Measurements from ENCODE around the gene RERE.

The RERE gene

GRCh38 chr1:8817412-8818324 is at the start of gene RERE:
TSS of gene RERE (minus strand) at chr1:8817640.
- Histone ChIP-seq H3K36me3 (no peaks in the 10 kb centered on the region), H3K4me3 (peak within 1 kb of the TSS; percentile 82), H3K27ac (peak within 1 kb of the TSS; percentile 96), H3K4me2 (peak within 1 kb of the TSS; percentile 92), H3K9me3 (no peaks in the 10 kb centered on the region), H3K4me1 (peaks cover 48% of the 10 kb centered on the region), H4K20me1 (peaks cover 30% of the 10 kb centered on the region), H3K9ac (peak within 1 kb of the TSS; percentile 93), H3K27me3 (no peaks in the 10 kb centered on the region)
- no peak for TF ChIP-seq Cebpa-rat (IDR thresholded peaks at IDR 0.05)

- H4K20me1 ChIP-seq, result peaks cover 100% of the 10 kb centered on the region
- peak overlapping the region; percentile 29 for H3K4me2 ChIP-seq
- peaks cover 99% of the 10 kb centered on the region for H3K4me1 ChIP-seq
- no peak overlapping the region for H3K27ac ChIP-seq
- peaks cover 100% of the 10 kb centered on the region for H3K36me3 ChIP-seq
- no peaks in the 10 kb centered on the region for H3K27me3 ChIP-seq
- no peak overlapping the region for H3K9ac ChIP-seq
- TF ChIP-seq Cebpa-rat (IDR thresholded peaks at IDR 0.05), result no peak
- H3K9me3 ChIP-seq, result no peaks in the 10 kb centered on the region
- H3K4me3 ChIP-seq, result no peak overlapping the region
Measured at GRCh38 chr1:8866792-8867415, 49.5 kb upstream of the RERE start.

GRCh38 chr1:8866173-8866791 is 48.8 kb upstream of the RERE start:
- Histone ChIP-seq H3K27me3 (no peaks in the 10 kb centered on the region), H3K4me2 (peak overlapping the region; percentile 29), H3K36me3 (peaks cover 100% of the 10 kb centered on the region), H3K4me3 (no peak overlapping the region), H3K9me3 (no peaks in the 10 kb centered on the region), H4K20me1 (peaks cover 100% of the 10 kb centered on the region), H3K4me1 (peaks cover 99% of the 10 kb centered on the region), H3K9ac (no peak overlapping the region), H3K27ac (no peak overlapping the region)
- TF ChIP-seq Cebpa-rat (IDR thresholded peaks at IDR 0.05), result no peak

DNA sequence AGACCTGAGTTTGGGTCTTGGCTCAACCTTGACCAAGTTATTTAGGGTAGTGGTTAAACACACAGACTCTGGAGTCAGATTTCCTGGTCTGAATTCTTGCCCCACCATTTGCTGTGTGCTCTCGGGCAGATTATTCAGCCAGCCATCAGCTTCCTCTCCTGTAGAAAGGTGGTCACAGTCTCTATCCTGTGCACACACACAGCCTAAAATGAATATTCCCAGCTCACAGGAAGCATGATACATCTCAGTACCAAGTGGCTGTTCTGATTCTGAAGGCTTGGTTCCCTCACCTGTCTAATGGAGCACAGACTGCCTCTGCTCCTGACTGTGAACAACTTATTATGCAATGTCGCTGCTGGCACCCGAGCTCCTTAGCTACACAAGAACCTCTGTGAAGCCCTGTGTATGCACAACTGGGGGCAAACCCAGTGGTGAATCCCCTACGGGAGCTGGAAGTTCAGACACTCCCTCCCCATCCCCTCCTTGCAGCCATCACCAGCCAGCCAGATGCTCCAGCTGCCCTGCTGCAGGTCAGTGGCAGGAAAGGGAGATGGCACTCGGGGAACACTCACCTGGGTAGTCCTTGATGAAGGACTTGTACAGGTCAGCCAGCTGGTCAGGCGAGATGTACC is 47.4 kb upstream of the RERE start:
- TF ChIP-seq Cebpa-rat (IDR thresholded peaks at IDR 0.05), result no peak
- Histone ChIP-seq H3K36me3 (peaks cover 100% of the 10 kb centered on the region), H3K4me2 (peak overlapping the region; percentile 19), H3K9me3 (no peaks in the 10 kb centered on the region), H3K27me3 (no peaks in the 10 kb centered on the region), H4K20me1 (peaks cover 100% of the 10 kb centered on the region), H3K4me1 (peaks cover 99% of the 10 kb centered on the region), H3K27ac (no peak overlapping the region), H3K4me3 (no peak overlapping the region), H3K9ac (no peak overlapping the region)

DNA sequence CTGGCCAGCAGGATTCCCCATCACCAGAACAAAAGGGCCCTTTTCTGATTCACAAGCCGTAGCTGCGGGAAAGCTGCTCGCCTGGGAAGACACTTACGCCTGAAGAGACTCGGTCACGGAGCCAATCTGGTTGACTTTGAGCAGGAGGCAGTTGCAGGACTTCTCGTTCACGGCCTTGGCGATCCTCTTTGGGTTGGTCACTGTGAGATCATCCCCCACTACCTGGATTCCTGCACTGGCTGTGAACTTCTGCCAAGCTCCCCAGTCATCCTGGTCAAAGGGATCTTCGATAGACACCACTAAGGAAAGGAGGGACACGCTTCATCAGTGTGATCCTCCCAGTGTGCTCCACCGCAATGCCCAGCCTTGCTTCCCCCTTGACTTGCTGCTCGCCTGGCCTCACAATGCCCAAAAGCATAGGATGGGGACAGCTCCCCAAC is 46.4 kb upstream of the RERE start:
- Histone ChIP-seq H3K4me1 (peaks cover 99% of the 10 kb centered on the region), H3K4me2 (peak overlapping the region; percentile 87; the same call in 1 of the 2 replicates), H3K4me3 (no peak overlapping the region), H3K9me3 (no peaks in the 10 kb centered on the region), H3K9ac (0 out of 2 replicates have a peak overlapping the region, but pooled peaks have one; percentile 22), H3K27me3 (no peaks in the 10 kb centered on the region), H4K20me1 (peaks cover 100% of the 10 kb centered on the region), H3K27ac (no peak overlapping the region), H3K36me3 (peaks cover 100% of the 10 kb centered on the region)
- no peak for TF ChIP-seq Cebpa-rat (IDR thresholded peaks at IDR 0.05)

DNA sequence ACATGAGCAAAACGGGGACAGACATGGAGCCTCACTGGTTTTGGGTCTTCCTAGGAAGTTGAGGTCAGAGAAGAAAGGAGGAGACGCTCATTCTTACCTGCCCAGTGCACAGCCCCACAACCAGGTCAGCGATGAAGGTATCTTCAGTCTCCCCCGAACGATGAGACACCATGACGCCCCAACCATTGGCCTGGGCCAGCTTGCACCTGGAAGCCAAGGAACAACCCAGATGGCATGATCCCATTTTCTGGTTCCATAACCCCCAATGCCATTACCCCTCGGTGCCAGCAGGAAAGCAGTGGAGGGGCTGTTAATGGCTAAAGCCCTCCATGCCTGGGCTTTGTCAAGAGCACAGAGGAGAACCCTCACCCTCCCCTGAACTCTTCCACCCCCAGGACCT is 45.7 kb upstream of the RERE start:
- H3K4me1 ChIP-seq, result peaks cover 99% of the 10 kb centered on the region
- no peak overlapping the region for H3K4me3 ChIP-seq
- peaks cover 100% of the 10 kb centered on the region for H4K20me1 ChIP-seq
- TF ChIP-seq Cebpa-rat (IDR thresholded peaks at IDR 0.05), result no peak
- no peak overlapping the region for H3K27ac ChIP-seq
- H3K27me3 ChIP-seq, result no peaks in the 10 kb centered on the region
- peak overlapping the region; percentile 87 for H3K4me2 ChIP-seq
- H3K9me3 ChIP-seq, result no peaks in the 10 kb centered on the region
- peaks cover 93% of the 10 kb centered on the region for H3K36me3 ChIP-seq
- 0 out of 2 replicates have a peak overlapping the region, but pooled peaks have one; percentile 22 for H3K9ac ChIP-seq

GRCh38 chr1:8862528-8862927 is 45.1 kb upstream of the RERE start:
- no peaks in the 10 kb centered on the region for H3K9me3 ChIP-seq
- H3K27me3 ChIP-seq, result no peaks in the 10 kb centered on the region
- no peak for TF ChIP-seq Cebpa-rat (IDR thresholded peaks at IDR 0.05)
- 0 out of 2 replicates have a peak overlapping the region, but pooled peaks have one; percentile 18 for H3K9ac ChIP-seq
- peaks cover 90% of the 10 kb centered on the region for H3K36me3 ChIP-seq
- H3K4me2 ChIP-seq, result peak overlapping the region; percentile 87
- H3K4me3 ChIP-seq, result no peak overlapping the region
- peaks cover 99% of the 10 kb centered on the region for H3K4me1 ChIP-seq
- peaks cover 100% of the 10 kb centered on the region for H4K20me1 ChIP-seq
- no peak overlapping the region for H3K27ac ChIP-seq

- Histone ChIP-seq H3K9ac (peak overlapping the region; percentile 58; the same call in 1 of the 2 replicates), H4K20me1 (peaks cover 92% of the 10 kb centered on the region), H3K9me3 (no peaks in the 10 kb centered on the region), H3K27ac (peak overlapping the region; percentile 64), H3K4me2 (peak overlapping the region; percentile 87), H3K4me3 (no peak overlapping the region), H3K27me3 (no peaks in the 10 kb centered on the region), H3K36me3 (peaks cover 90% of the 10 kb centered on the region), H3K4me1 (peaks cover 96% of the 10 kb centered on the region)
- TF ChIP-seq Cebpa-rat (IDR thresholded peaks at IDR 0.05), result no peak
Measured at GRCh38 chr1:8860738-8861516, 43.5 kb upstream of the RERE start.
